ENCODE measurements around the gene DNAJC1. TPM values are rescaled to one million over a fixed set of nuclear protein-coding genes. Genes with fewer than 3 reads are reported as not detected.

The DNAJC1 gene
- total RNA-seq, 2 experiments from 2014 or later: 16.8 to 19.3 TPM

GRCh38 chr10:21750424-21750823, 253.1 kb downstream of the DNAJC1 start:
- Mint-ChIP-seq H3K36me3 (ENCODE audit: low read depth) (peaks cover 6% of the 10 kb centered on the region), H3K27me3 (no peaks in the 10 kb centered on the region), H3K4me1 (ENCODE audit: low read depth) (peaks cover 21% of the 10 kb centered on the region), H3K9me3 (no peaks in the 10 kb centered on the region), H3K27ac (no peak overlapping the region), H3K4me3 (no peak overlapping the region)
- Histone ChIP-seq H3K4me1 (ENCODE audit: insufficient read depth, low read length) (peaks cover 16% of the 10 kb centered on the region), H3K36me3 (ENCODE audit: insufficient read depth, low read length) (no peaks in the 10 kb centered on the region), H3K27me3 (ENCODE audit: control insufficient read depth in 1 of 2, insufficient read depth in 2 of 2, low read length in 2 of 2) (no peaks in the 10 kb centered on the region), H3K4me3 (ENCODE audit: low read length) (no peak overlapping the region), H3K9me3 (ENCODE audit: control insufficient read depth in 1 of 2, insufficient read depth in 1 of 2, low read length in 2 of 2) (no peaks in the 10 kb centered on the region), H3K27ac (ENCODE audit: low read depth in 1 of 2, low read length in 2 of 2) (no peak overlapping the region)
- ATAC-seq (ENCODE audit: poor library complexity): no peak
- CTCF ChIA-PET: no interaction called here
- intact Hi-C loops (cut with DNase I, micrococcal nuclease): no loop called here
- TF ChIP-seq, protein P1, sequence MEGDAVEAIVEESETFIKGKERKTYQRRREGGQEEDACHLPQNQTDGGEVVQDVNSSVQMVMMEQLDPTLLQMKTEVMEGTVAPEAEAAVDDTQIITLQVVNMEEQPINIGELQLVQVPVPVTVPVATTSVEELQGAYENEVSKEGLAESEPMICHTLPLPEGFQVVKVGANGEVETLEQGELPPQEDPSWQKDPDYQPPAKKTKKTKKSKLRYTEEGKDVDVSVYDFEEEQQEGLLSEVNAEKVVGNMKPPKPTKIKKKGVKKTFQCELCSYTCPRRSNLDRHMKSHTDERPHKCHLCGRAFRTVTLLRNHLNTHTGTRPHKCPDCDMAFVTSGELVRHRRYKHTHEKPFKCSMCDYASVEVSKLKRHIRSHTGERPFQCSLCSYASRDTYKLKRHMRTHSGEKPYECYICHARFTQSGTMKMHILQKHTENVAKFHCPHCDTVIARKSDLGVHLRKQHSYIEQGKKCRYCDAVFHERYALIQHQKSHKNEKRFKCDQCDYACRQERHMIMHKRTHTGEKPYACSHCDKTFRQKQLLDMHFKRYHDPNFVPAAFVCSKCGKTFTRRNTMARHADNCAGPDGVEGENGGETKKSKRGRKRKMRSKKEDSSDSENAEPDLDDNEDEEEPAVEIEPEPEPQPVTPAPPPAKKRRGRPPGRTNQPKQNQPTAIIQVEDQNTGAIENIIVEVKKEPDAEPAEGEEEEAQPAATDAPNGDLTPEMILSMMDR (IDR thresholded peaks at IDR 0.05): no peak
- POLR2A ChIA-PET: no interaction called here
- no peak for DNase-seq

DNA sequence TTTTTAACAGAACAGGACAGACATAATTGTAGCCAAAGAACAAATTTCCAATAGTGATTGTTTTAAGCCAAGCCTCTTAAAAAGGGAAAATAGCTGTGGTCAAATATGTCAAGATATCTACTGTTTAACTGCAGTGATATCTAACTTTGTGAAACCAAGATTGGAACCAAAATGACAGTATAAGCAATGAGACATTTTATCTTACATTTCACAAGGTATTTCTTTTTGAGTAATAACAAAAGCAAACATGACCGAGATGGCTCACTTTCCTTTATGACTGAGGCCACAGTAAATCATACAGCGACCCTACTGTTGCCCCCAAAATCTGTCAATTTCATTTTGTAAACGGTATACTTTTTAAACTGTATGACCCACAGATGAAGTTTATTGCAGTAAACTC, 253.7 kb downstream of the DNAJC1 start:
- Mint-ChIP-seq H3K4me3 (no peak overlapping the region), H3K4me1 (ENCODE audit: low read depth) (peaks cover 26% of the 10 kb centered on the region), H3K27me3 (no peaks in the 10 kb centered on the region), H3K9me3 (no peaks in the 10 kb centered on the region), H3K36me3 (ENCODE audit: low read depth) (peaks cover 12% of the 10 kb centered on the region), H3K27ac (no peak overlapping the region)
- Histone ChIP-seq H3K27me3 (ENCODE audit: control insufficient read depth in 1 of 2, insufficient read depth in 2 of 2, low read length in 2 of 2) (no peaks in the 10 kb centered on the region), H3K36me3 (ENCODE audit: insufficient read depth, low read length) (peaks cover under 1% of the 10 kb centered on the region), H3K9me3 (ENCODE audit: control insufficient read depth in 1 of 2, insufficient read depth in 1 of 2, low read length in 2 of 2) (no peaks in the 10 kb centered on the region), H3K27ac (ENCODE audit: low read depth in 1 of 2, low read length in 2 of 2) (no peak overlapping the region), H3K4me3 (ENCODE audit: low read length) (no peak overlapping the region), H3K4me1 (ENCODE audit: insufficient read depth, low read length) (peaks cover 16% of the 10 kb centered on the region)
- POLR2A ChIA-PET: no interaction called here
- TF ChIP-seq, protein P1 (IDR thresholded peaks at IDR 0.05): no peak
- ATAC-seq (ENCODE audit: poor library complexity) (no peak), DNase-seq (no peak)
- intact Hi-C loops (cut with DNase I, micrococcal nuclease): loop anchor here in 1 of 2 experiments (10.0 kb wide), 1 partner anchor 225 kb away; the partner anchor contains the start of gene SKIDA1
- CTCF ChIA-PET: no interaction called here

GRCh38 chr10:21747809-21748208, 255.7 kb downstream of the DNAJC1 start:
- Mint-ChIP-seq H3K4me3 (no peak overlapping the region), H3K4me1 (ENCODE audit: low read depth) (peaks cover 28% of the 10 kb centered on the region), H3K27me3 (no peaks in the 10 kb centered on the region), H3K36me3 (ENCODE audit: low read depth) (peaks cover 30% of the 10 kb centered on the region), H3K27ac (peak overlapping the region; percentile 78), H3K9me3 (no peaks in the 10 kb centered on the region)
- TF ChIP-seq, protein P1 (IDR thresholded peaks at IDR 0.05): no peak
- no peak overlapping the region for H3K27ac ChIP-seq (ENCODE audit: low read depth in 1 of 2, low read length in 2 of 2)
- intact Hi-C loops (cut with DNase I, micrococcal nuclease): loop anchor here in 1 of 2 experiments (10.0 kb wide), 1 partner anchor 223 kb away; the partner anchor contains the start of gene SKIDA1
- no peaks in the 10 kb centered on the region for H3K27me3 ChIP-seq (ENCODE audit: control insufficient read depth in 1 of 2, insufficient read depth in 2 of 2, low read length in 2 of 2)
- DNase-seq (no peak), ATAC-seq (ENCODE audit: poor library complexity) (no peak)
- ChIA-PET POLR2A (interaction anchor here (0.8 kb wide), 1 partner anchor 11 kb away, joined by 5 read pairs; no protein-coding TSS in a partner anchor), CTCF (no interaction called here)
- H3K4me1 ChIP-seq (ENCODE audit: insufficient read depth, low read length): peaks cover 16% of the 10 kb centered on the region
- no peaks in the 10 kb centered on the region for H3K9me3 ChIP-seq (ENCODE audit: control insufficient read depth in 1 of 2, insufficient read depth in 1 of 2, low read length in 2 of 2)
- peaks cover 15% of the 10 kb centered on the region for H3K36me3 ChIP-seq (ENCODE audit: insufficient read depth, low read length)
- no peak overlapping the region for H3K4me3 ChIP-seq (ENCODE audit: low read length)

Data from CD4-positive, alpha-beta T cell (primary cell).